ENCODE data around the gene PPM1A.

PPM1A gene

GRCh38 chr14:60327447-60328331, 78.7 kb downstream of the PPM1A start:
- DNase-seq, result peak; percentile 32

GRCh38 chr14:60328583-60328982, 79.6 kb downstream of the PPM1A start:
- DNase-seq, result no peak

GRCh38 chr14:60329274-60329673, 80.3 kb downstream of the PPM1A start:
- DNase-seq, result no peak

GRCh38 chr14:60331201-60332045, 82.4 kb downstream of the PPM1A start:
- DNase-seq, result peak; percentile 69

GRCh38 chr14:60332046-60332399, 83.0 kb downstream of the PPM1A start:
- DNase-seq, result no peak

- DNase-seq, result no peak
These were observed 83.8 kb downstream of the PPM1A start for GRCh38 chr14:60332869-60333268.

GRCh38 chr14:60339571-60339970, 90.5 kb downstream of the PPM1A start:
- DNase-seq, result no peak

- DNase-seq, result no peak
These were observed 94.6 kb downstream of the PPM1A start for GRCh38 chr14:60343571-60344071.

- no peak for DNase-seq
These were observed 95.7 kb downstream of the PPM1A start for GRCh38 chr14:60344751-60345150.

- no peak for DNase-seq
These were observed 97.7 kb downstream of the PPM1A start for GRCh38 chr14:60346706-60347105.

GRCh38 chr14:60348211-60348610, 99.2 kb downstream of the PPM1A start:
- DNase-seq, result no peak

Measured in CD4-positive, alpha-beta T cell treated with Interferon gamma for 1 hour (primary cell).